NCI-H2171 treated with DMSO at 0.1 percent for 48 hours (cell line): ENCODE measurements around the gene POLD2.
A peak's percentile ranks its signal among the peaks of the same experiment; 100 is the strongest.

Source experiments
- DNase-seq: peaks from one replicate; lab custom pipeline; 2025; lab: John Stamatoyannopoulos, UW

Gene POLD2

GRCh38 chr7:44080118-44080517, 43.2 kb downstream of the POLD2 start:
- DNase-seq: no peak

GRCh38 chr7:44079331-44080021, 43.9 kb downstream of the POLD2 start:
- no peak for DNase-seq

- no peak for DNase-seq
Measured at GRCh38 chr7:44078521-44078920, 44.8 kb downstream of the POLD2 start.

GRCh38 chr7:44077681-44078091, 45.7 kb downstream of the POLD2 start:
- no peak for DNase-seq

GRCh38 chr7:44077061-44077460, 46.3 kb downstream of the POLD2 start:
- DNase-seq: no peak

GRCh38 chr7:44076101-44076895, 47.0 kb downstream of the POLD2 start:
- no peak for DNase-seq

GRCh38 chr7:44075296-44076075, 47.9 kb downstream of the POLD2 start:
- DNase-seq: no peak

- DNase-seq: no peak
Measured at GRCh38 chr7:44074349-44074695, 49.0 kb downstream of the POLD2 start.

GRCh38 chr7:44073664-44074348, 49.5 kb downstream of the POLD2 start:
- DNase-seq: no peak

GRCh38 chr7:44072364-44073231, 50.8 kb downstream of the POLD2 start:
- peak; percentile 16 for DNase-seq

- DNase-seq: no peak
Measured at GRCh38 chr7:44071726-44072363, 51.5 kb downstream of the POLD2 start.

- DNase-seq: no peak
Measured at GRCh38 chr7:44068054-44068453, 55.3 kb downstream of the POLD2 start.

- peak; percentile 14 for DNase-seq
Measured at GRCh38 chr7:44067064-44067951, 56.0 kb downstream of the POLD2 start.

GRCh38 chr7:44066494-44067063, 56.8 kb downstream of the POLD2 start:
- no peak for DNase-seq

GRCh38 chr7:44066111-44066460, 57.3 kb downstream of the POLD2 start:
- DNase-seq: no peak

GRCh38 chr7:44065431-44066110, 57.8 kb downstream of the POLD2 start, which contains the start of gene PGAM2:
Gene PGAM2 (minus strand): TSS chr7:44065567. CDS start chr7:44065529, 38 bp downstream.
- peak; percentile 17 for DNase-seq

GRCh38 chr7:44064791-44065430, 58.4 kb downstream of the POLD2 start:
- no peak for DNase-seq
